Activated CD8-positive, alpha-beta memory T cell treated with anti-CD3 and anti-CD28 coated beads, Interleukin-2, amount 50 U/mL, for 1 hour (primary cell): Measurements from ENCODE around the gene SPDYE4.

Experiments used
- DNase-seq: peaks from one replicate; pipeline ENCODE4 v3.0.0-alpha.2; 2020; ENCODE audit errors: extremely low read depth

SPDYE4 gene

DNA sequence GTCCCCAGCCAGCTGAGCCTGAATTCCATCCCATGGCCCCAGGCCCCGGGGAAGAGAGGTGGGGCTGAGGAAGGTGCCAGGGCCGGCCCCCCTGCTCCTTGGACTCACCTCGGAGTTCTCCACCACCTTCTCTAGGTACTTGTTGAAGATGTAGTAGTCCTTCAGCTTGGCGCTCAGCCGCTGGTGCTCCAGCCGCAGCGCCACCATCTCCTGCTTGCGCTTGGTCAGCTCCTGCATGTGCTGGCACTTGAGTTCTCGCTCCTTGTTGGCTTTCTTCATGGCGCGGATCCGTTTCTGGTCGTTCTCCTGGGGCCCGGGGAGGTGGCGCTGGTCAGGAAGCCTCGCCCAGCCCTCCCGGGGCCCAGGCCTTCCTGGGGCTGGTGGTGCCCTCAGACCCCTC lies 17.0 kb downstream of the SPDYE4 start:
- no peak for DNase-seq

DNA sequence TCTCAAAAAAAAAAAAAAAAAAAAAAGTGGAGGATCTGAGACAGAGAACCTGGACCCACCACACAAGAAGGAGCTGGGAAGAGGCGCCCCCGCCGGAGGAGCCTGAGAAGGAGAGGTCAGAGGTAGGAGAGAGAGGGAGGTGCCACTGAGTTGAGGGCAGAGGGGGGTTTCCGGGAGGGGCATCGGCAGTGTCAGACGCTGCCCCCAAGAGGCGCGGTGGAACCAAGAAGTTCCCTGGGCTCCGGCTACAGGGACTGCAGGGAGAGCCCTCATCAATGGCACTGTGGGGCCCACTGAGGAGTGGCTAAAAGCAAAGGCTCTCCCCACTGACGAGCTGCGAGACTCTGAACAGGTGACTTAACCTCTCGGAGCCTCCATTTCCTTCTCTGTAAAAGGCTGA lies 17.9 kb downstream of the SPDYE4 start:
- peak; percentile 35 for DNase-seq

DNA sequence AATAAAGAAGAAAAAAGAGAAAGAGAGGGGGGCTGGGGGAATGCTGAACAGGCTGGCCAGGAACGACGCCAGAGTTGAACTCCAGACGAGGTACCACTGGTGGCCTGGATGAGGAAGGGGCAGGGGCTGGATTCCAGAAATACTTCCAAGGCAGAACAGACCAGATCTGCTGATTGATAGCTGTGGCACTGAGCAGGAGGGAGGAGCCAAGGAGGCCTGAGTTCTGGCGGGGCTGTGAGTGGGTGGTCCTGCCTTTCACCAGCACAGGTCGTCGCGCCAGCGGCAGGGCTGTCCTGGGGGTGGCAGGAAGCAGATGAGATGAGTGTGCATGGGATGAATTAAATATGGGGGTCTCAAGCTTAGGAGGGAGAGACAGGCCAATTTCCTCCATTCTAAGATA lies 19.2 kb downstream of the SPDYE4 start:
- DNase-seq = no peak

DNA sequence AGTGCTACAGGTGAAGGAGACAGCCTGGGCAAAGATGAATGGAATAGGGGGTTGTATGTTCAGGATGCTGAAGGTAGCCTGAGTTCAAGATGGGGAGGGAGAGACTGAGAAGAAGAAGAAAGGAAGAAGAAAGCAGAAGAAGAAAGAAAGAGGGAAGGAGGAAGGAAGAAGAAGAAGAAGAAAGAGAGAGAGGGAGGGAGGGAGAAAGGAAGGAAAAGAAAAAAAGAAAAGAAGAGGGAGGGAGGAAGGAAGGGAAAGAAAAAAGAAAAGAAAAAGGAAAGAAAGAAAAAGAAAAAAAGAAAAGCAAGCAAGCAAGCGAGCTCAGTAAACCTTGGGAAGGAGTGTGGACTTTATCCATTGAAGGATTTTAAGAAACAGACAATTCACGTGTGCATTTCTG lies 21.6 kb downstream of the SPDYE4 start:
- DNase-seq = no peak

DNA sequence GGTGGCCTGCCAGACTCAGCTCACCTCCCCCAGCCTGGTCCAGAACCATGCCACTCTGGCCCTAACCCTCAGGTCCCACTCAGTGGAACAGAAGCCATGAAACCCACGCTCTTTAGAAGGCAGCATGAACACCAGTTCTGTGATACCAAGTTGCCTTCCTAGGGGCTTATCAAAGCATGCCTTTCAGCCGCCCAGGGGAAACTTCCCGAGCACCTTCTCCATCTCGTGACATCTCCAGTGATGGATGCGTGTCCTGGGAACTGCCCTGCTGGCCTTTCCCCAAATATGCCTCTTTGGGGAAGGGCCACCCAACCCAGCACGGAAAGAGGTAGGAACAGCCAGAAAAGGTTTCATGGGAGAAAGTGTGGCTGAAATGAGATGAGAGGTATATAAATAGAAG lies 22.0 kb downstream of the SPDYE4 start:
- DNase-seq = no peak

DNA sequence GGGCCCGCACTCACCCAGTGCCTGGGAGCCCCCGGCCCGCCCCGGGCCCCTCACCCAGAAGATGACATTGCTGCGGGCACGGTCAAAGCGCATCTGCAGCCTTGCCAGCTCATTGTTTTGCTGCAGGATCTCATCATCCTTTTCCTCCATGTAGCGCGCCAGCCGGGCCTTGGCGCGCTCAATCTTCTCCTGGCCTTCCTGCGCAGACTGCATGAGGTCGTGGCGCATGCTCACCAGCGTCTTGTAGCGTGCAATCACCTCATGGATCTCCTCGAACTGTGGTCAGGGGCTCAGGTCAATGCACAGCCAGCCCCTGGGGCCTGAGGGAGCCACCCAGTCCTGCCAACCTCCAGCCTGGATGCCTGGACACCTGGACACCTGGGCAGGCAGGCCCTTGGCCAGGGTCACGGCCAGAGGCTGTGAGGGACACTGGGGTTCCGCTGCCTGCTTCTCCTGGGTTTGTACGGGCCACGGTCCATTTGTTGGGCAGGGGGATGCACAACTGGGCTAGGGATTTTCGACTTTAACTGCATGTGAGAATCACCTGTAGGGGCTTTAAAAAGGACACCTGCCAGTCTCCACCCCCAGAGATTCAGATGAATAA lies 22.9 kb downstream of the SPDYE4 start:
- DNase-seq = no peak

DNA sequence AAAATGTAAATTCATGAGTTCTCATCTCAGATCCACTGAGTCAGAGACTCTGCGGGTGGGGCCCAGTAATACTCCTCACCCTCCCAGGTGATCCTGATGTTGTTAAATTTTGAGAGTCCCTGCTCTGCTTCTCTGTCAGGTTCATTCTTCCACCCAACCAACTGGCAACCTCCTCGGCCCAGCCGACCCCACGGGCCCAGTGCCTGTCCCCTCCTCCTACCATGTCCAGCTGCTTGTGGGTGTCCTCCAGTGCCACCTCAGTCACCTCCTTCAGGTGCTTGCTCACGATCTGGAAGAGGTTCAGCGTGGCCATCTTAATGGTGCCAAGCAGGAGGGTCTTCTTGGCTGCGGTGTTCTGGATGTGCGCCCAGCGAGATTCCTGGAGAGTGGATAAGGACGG lies 23.5 kb downstream of the SPDYE4 start:
- no peak for DNase-seq

DNA sequence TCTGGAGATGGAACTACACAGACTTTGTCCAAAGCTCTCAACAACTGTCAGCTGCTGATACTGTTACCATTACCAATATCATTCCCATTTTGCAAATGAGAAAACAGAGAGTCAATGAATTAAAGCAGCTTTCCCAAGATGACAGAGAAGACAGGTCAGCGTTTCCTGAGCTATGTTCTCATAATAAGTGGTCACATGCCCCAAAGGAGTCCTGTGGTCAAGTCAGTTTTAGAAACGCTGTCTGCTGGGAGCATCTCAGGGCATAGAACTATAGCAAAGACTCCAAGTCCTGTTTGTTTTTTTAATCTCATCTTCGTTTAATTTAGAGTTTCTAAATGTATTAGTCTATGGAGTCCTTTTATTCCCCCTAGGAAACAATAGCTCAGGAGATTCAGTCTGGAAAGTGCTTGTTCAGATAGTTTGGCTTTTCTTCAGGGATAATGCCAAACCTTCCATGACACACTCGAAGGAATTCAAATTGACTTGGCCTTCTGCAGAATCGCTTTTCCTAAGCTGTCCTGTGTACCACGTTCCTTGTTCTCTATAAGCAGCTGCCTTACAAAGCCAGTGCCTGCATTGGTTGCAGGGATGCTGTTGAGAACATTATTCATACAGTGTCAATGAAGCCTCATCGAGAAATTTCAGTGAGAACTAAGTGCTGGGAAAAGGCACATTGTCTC lies 25.8 kb downstream of the SPDYE4 start:
- no peak for DNase-seq

DNA sequence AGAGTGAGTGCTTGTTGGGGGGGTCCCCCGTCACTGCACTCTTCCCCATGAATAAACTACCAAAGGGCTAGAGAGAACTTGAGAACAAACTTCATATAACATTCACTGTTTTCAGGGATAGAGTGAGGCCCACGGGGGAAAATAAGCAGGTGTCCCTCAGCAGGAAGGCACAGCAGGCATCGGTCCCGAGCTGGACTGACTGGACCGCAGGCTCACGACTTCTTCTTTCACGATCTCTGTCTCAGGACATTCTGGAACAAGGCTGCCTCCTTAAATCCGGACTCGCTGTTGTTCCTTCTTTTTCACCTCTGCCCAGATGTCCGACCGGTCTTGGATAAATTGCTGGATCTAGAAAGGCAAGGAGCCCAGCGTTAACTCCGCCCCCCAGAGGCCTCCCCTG lies 28.5 kb downstream of the SPDYE4 start:
- DNase-seq = no peak

DNA sequence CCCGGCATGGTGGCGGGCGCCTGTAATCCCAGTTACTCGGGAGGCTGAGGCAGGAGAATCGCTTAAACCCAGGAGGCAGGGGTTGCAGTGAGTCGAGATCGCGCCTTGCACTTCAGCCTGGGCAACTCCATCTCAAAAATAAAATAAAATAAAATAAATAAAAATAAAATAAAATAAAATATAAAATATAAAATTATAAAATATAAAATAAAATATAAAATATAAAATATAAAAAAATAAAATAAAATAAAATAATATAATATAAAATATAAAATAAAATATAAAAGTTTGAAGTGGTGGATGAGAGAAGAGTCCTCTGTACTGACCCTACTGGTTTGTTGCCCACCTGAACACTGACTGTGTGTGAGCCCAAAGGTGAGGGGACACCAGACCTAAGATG lies 28.9 kb downstream of the SPDYE4 start:
- no peak for DNase-seq

DNA sequence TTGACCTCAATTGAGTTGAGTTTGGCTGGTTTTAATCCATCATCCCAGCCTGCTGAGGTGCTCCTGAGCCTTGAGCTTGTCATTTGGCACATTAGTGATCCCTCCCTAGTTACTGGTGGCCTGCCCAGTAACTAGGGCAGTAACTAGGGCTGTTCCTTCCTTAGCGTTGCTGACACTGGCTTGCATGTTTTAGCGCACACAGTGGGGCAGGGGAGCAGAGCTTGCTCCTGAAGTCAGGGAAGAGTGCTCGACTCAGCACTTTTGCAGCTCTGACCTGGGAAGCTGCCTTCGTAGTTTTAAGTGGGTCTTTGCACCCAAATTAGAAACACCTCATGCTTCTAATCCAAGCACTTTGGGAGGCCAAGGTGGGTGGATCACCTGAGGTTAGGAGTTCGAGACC lies 29.4 kb downstream of the SPDYE4 start:
- no peak for DNase-seq

DNA sequence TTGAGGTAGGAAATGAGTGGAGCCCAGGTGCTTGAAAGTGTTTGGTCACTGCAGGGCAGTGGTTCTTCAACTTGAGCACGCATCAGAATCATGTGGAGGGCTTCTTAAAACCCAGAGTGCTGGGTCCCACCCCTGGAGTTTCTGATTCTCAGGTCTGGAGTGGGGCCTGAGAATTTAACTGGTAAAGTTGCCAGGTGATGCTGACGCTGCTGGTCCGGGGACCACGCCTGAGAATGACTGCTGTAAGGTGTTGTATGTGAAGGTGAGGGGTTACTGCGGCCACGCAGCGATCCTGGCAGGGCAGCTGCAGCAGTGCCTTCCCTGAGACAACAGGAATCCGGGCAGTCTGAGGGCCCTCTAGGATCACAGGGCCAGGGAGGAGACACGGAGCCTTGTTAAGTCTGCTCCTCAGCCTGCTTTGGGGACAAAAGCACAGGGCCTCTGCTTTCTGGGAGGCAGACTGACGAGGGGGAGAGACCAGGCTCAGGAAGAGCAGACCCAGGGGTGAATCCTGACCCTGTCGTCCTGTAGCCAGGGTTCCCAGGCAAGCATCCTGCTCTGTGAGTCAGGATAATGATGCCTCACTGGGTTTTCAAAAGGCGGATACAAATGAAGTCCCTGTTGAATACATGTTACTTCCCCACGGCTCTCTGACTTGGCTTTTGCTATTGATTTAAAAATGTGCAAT lies 30.0 kb downstream of the SPDYE4 start:
- no peak for DNase-seq

DNA sequence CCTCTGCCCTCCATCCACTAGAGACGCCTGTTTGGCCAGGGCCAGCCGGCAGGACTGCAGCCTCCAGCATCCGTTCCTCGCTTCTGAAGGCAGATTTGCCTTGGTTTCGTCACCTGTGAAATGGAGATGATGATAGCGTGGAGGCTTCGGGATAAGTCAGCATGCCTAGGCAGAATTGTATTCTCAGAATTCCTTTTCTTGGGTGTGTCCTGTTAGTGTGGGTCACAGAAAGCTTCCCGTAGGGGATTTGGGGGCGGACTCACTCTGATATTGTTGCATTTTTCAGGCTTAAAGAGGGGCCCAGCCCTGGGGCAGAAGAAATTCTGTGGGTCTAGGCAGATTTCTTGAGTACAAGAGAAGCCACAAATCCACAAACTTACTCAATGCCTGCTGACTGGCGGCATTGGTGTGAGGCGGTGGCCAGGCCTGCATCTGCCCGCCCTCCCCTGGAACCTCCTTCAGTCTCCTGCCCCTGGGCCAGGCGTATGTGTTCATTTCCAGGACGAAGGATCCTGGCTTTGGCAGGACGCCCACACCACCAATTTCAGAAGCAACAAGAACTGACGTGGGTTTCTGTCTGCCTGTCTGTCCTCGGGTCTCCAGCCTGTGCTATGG lies 31.3 kb downstream of the SPDYE4 start:
- no peak for DNase-seq

DNA sequence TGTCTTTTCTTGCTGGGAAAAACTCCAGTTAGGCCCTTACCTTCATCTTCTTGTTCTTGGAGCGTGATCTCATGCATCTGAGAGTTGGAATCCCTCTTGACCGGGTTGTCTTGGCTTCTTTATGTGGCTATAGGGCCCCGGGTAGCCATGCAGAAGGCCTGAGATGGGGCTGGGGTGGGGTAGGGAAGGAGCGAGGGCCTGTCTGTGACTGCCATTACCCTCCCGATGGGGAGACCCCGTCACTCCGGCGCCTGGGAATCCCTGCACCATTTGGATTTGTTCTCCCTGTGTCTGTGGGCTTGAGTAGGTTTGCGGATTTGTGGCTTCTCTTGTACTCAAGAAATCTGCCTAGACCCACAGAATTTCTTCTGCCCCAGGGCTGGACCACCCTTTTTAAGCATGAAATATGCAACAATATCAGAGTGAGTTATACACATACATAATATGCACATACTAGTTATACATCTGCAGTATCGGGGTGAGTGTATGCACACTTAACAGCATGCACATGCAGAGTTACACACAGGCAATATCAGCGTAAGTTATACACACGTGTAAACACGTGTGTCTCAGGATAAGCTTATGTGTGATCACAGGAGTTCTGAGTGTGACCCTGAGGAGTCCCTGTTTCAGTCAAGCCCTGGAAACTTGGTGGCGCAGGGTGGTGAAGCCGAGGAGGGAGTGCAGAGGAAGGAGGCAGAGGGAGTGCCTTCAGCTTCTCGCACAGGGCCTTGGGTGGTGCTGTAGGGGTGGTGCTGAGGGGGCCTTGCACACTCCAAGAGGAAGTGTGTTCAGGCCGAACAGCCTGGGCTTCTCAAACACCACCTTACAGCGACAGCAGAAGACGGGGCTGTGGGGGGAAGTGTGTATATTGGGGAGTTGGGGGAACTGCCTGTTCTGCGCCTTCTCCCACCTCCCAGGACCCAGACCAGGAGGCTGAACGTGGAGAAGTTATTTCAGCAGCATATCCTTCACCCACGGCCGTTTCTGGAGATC lies 32.2 kb downstream of the SPDYE4 start:
- no peak for DNase-seq

DNA sequence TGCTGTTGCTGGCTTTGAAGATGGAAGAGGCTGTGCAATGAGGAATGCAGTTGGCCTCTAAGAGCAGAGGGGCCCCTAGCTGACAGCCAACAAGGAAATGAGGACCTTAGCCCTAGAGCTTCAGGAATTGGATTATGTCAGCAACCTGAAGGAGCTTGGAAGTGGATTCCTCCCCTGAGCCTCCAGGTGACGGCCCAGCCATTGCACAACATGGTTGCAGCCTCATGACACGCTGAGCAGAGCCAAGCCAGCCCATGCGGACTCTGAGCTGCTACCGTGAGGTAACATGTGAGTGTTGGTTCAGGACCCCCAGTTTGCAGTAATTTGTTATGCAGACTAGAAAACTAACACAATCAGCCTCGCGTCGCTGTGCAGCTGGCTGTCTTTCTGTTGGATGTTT lies 33.9 kb downstream of the SPDYE4 start:
- DNase-seq = no peak

DNA sequence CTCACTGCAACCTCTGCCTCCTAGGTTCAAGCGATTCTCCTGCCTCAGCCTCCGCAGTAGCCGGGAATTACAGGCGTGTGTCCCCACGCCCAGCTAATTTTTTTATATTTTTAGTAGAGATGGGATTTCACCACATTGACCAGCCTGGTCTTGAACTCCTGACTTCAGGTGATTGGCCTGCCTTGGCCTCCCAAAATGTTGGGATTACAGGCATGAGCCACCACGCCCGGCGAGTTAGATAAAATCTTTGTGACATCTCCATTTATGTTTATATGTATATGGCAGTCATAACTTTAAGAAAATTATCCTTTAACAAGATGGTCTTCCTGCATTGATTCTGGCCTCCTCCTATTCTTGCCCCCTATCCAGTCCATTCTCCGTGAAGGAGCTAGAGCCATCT lies 37.8 kb downstream of the SPDYE4 start:
- no peak for DNase-seq

DNA sequence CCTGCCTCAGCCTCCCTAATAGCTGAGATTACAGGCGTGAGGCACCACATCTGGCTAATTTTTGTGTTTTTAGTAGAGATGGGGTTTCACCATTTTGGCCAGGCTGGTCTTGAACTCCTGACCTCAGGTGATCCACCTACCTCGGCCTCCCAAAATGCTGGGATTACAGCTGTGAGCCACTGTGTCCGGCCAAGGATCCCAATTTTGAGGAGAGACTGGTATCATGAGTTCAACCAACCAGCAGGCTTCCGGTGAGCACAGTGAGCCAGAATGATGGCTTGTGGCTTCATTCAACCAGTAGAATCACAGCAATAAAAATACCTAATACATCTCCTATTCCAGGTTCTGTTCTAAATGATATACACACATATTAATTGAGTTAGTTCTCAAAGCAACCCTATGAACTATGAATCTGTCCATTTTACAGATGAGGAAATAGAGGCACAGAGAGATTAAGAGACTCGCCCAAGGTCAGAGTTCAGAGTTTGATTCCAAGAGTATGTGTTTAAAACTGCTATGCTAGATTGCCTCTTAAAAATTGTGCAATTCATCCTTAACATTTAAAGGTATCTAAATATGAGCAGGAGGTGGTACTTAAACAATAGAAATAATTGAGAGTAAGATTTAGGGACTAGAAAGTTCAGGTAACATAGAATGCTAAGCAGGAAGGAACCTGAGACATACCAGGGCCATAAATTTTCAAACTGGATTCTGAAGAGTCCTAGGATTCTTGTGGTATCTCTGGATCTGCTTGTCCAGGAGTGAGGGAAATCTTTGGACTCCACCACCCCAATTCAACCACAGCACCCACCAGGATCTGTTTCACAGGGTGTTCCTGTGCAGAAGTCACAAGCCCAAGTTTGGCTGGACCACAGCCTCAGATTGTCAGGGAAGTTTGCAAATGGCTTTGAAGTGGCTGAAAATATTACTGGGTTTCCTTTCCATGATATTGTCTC lies 38.8 kb downstream of the SPDYE4 start:
- no peak for DNase-seq

DNA sequence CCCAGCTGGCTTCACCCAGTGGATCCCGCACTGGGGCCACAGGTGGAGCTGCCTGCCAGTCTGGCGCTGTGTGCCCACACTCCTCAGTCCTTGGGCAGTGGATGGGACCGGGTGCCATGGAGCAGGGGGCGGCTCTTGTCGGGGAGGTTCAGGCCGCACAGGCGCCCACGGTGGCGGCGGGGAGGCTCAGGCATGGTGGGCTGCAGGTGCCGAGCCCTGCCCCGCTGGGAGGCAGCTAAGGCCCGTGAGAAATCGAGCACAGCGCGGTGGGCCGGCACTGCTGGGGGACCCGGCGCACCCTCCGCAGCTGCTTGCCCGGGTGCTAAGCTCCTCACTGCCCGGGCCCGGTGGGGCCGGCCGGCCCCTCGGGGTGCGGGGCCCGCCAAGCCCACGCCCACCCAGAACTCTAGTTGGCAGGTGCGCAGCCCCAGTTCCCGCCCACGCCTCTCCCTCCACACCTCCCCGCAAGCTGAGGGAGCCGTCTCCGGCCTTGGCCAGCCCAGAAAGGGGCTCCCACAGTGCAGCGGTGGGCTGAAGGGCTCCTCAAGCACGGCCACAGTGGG lies 40.3 kb downstream of the SPDYE4 start:
- DNase-seq = no peak

DNA sequence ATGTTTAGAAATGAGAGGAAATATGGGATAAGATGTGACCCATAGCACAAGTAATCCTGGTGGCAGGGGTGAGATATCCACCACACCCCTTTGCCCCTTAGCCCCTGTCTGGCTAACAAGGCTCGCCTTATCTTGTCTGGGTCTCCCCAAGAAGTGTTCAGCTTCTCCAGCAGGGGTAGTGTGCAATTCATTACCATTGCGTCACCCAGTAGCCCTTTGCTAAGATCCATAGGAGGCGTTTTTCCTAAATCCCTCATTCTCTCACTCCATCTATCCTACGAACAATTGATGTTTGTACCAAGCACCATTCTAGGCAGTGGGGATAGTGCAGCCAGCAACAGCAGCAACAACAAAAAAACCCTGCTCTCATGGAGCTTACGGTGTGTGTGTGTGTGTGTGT lies 44.5 kb downstream of the SPDYE4 start:
- no peak for DNase-seq

DNA sequence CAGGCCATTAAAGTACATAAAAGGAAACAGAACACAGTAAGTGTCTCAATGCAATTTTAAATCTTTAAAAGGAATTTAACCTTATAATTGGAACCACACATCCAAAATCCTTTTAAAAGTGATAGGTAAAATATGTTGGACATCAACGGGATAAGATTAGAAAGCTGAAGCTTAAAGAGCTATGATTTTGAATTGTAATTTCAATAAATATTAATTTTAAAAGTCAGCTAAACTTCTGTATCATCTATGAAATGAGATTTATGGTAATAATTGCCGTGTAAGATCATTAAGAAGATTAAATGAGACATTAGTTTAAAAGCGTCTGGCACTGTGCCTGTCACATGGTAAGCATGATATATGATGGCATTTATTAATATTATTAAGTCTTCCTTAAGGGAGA lies 45.0 kb downstream of the SPDYE4 start:
- no peak for DNase-seq
